Kidney epithelial cell (primary cell): ENCODE measurements around the gene HMGXB4. TPM values are rescaled to one million over a fixed set of nuclear protein-coding genes. Genes with fewer than 3 reads are reported as not detected.

Source experiments
- DNase-seq: peaks from one replicate; pipeline ENCODE4 v3.0.0-alpha.2; 2010; ENCODE audit warnings: low read depth
- H3K27me3 ChIP-seq: 2 replicates; pipeline ENCODE4 v1.6.0; 2011; ENCODE audit warnings: low read length; ENCODE audit not compliant: control insufficient read depth, insufficient read depth
- H3K36me3 ChIP-seq: 2 replicates; pipeline ENCODE4 v1.5.1; 2011; ENCODE audit warnings: low read length; ENCODE audit not compliant: control insufficient read depth, insufficient read depth
- H3K4me3 ChIP-seq: 2 replicates; pipeline ENCODE4 v1.5.1; 2011; ENCODE audit warnings: low read depth, mild to moderate bottlenecking, control low read depth, low read length
- CTCF ChIP-seq: IDR thresholded peaks from 2 replicates; pipeline ENCODE4 v1.5.1; 2011; ENCODE audit warnings: mild to moderate bottlenecking, moderate library complexity, low read length, control low read depth, inconsistent platforms; ENCODE audit not compliant: insufficient read depth, poor library complexity, severe bottlenecking
- total RNA-seq: library from RNA; depleted of rRNA; stranded (reverse); fragments of >200 nt; gene quantifications from 2 replicates; pipeline ENCODE4 v1.2.3, GENCODE V29; 2015

The HMGXB4 gene
- total RNA-seq, 1 donor from 2014 or later: 23.4 TPM

GRCh38 chr22:35335936-35336781, 78.9 kb downstream of the HMGXB4 start:
- no peak overlapping the region for H3K4me3 ChIP-seq
- H3K27me3 ChIP-seq: no peaks in the 10 kb centered on the region
- H3K36me3 ChIP-seq: peaks cover 1% of the 10 kb centered on the region
- no peak for DNase-seq
- TF ChIP-seq CTCF: no peak

GRCh38 chr22:35337932-35338331, 80.6 kb downstream of the HMGXB4 start:
- DNase-seq: no peak
- Histone ChIP-seq H3K27me3 (no peaks in the 10 kb centered on the region), H3K36me3 (peaks cover 1% of the 10 kb centered on the region), H3K4me3 (no peak overlapping the region)
- TF ChIP-seq CTCF: peak; percentile 7

- DNase-seq: no peak
Measured at GRCh38 chr22:35341090-35341874, 84.0 kb downstream of the HMGXB4 start.

GRCh38 chr22:35342390-35342789, 85.1 kb downstream of the HMGXB4 start:
- H3K4me3 ChIP-seq: no peak overlapping the region
- DNase-seq: no peak
- no peak for TF ChIP-seq CTCF
- no peaks in the 10 kb centered on the region for H3K36me3 ChIP-seq
- no peaks in the 10 kb centered on the region for H3K27me3 ChIP-seq

More at GRCh38 chr22:35341090-35341874, 84.0 kb downstream of the HMGXB4 start:
- no peaks in the 10 kb centered on the region for H3K27me3 ChIP-seq
- H3K36me3 ChIP-seq: no peaks in the 10 kb centered on the region
- no peak for TF ChIP-seq CTCF
- H3K4me3 ChIP-seq: no peak overlapping the region

GRCh38 chr22:35343664-35344550, 86.6 kb downstream of the HMGXB4 start:
- Histone ChIP-seq H3K4me3 (no peak overlapping the region), H3K27me3 (no peaks in the 10 kb centered on the region), H3K36me3 (no peaks in the 10 kb centered on the region)
- no peak for DNase-seq
- no peak for TF ChIP-seq CTCF
